HEK293T (cell line): Measurements from ENCODE around the gene KSR2.

Source experiments
- CTCF ChIA-PET: fragments of 350-600 bp; formaldehyde crosslinking; extraction: SDS; loops from one replicate; lab custom pipeline; 2021; ENCODE audit warnings: antibody characterized with exemption, inconsistent platforms; lab: Yijun Ruan, JAX
- POLR2A ChIA-PET: fragments of 350-600 bp; formaldehyde crosslinking; extraction: SDS; loops from one replicate; lab custom pipeline; 2020; ENCODE audit warnings: antibody characterized with exemption, inconsistent platforms; lab: Yijun Ruan, JAX
- DNase-seq: peaks from one replicate; pipeline ENCODE4 v3.0.0; 2012; ENCODE audit warnings: mixed read lengths; ENCODE audit errors: extremely low spot score
- ARNT ChIP-seq: fragments of 450-650 bp; IDR thresholded peaks from 2 replicates; pipeline ENCODE4 v1.6.1; 2017; ENCODE audit warnings: mild to moderate bottlenecking
- BHLHE40 ChIP-seq: fragments of 450-650 bp; IDR thresholded peaks from 2 replicates; pipeline ENCODE4 v1.6.1; 2016; ENCODE audit warnings: mild to moderate bottlenecking, moderate library complexity, borderline replicate concordance
- CTBP1 ChIP-seq: fragments of 450-650 bp; IDR thresholded peaks from 2 replicates; pipeline ENCODE4 v1.6.1; 2016; ENCODE audit warnings: borderline replicate concordance
- ELF4 ChIP-seq: fragments of 450-650 bp; IDR thresholded peaks from 2 replicates; pipeline ENCODE4 v1.6.1; 2017; ENCODE audit warnings: antibody characterized with exemption
- FOXA1 ChIP-seq: fragments of 450-650 bp; IDR thresholded peaks from 2 replicates; pipeline ENCODE4 v1.6.1; 2016; ENCODE audit warnings: mild to moderate bottlenecking
- FOXK2 ChIP-seq: fragments of 450-650 bp; IDR thresholded peaks from 2 replicates; pipeline ENCODE4 v1.6.1; 2016; ENCODE audit warnings: mild to moderate bottlenecking
- FOXM1 ChIP-seq: fragments of 450-650 bp; IDR thresholded peaks from 2 replicates; pipeline ENCODE4 v1.6.1; 2017; ENCODE audit warnings: mild to moderate bottlenecking, borderline replicate concordance
- HDGF ChIP-seq: fragments of 450-650 bp; IDR thresholded peaks from 2 replicates; pipeline ENCODE4 v1.6.1; 2017; ENCODE audit warnings: antibody characterized with exemption, borderline replicate concordance
- L3MBTL2 ChIP-seq: fragments of 450-650 bp; conservative IDR thresholded peaks from 2 replicates; pipeline ENCODE4 v1.6.1; 2016; ENCODE audit warnings: mild to moderate bottlenecking
- LEF1 ChIP-seq: fragments of 450-650 bp; IDR thresholded peaks from 2 replicates; pipeline ENCODE4 v1.6.1; 2017; ENCODE audit warnings: mild to moderate bottlenecking, borderline replicate concordance
- NFRKB ChIP-seq: fragments of 450-650 bp; IDR thresholded peaks from 2 replicates; pipeline ENCODE4 v1.6.1; 2016; ENCODE audit warnings: mild to moderate bottlenecking, moderate library complexity
- SP1 ChIP-seq: fragments of 450-650 bp; IDR thresholded peaks from 2 replicates; pipeline ENCODE4 v1.6.1; 2017
- SUZ12 ChIP-seq: fragments of 450-650 bp; IDR thresholded peaks from 2 replicates; pipeline ENCODE4 v1.6.1; 2016; ENCODE audit warnings: mild to moderate bottlenecking
- TARDBP ChIP-seq: fragments of 450-650 bp; IDR thresholded peaks from 2 replicates; pipeline ENCODE4 v1.6.1; 2016
- ZNF384 ChIP-seq: fragments of 450-650 bp; IDR thresholded peaks from 2 replicates; pipeline ENCODE4 v1.6.1; 2016
- TF ChIP-seq, protein P1 (sequence below): fragments of 450-650 bp; IDR thresholded peaks from 2 replicates; pipeline ENCODE4 v1.6.1; 2016

KSR2 gene

GRCh38 chr12:117790198-117790597 lies 178.6 kb downstream of the KSR2 start:
- TF ChIP-seq ARNT, result no peak
- POLR2A ChIA-PET, result no interaction called here
- no peak for DNase-seq
- CTCF ChIA-PET, result no interaction called here

DNA sequence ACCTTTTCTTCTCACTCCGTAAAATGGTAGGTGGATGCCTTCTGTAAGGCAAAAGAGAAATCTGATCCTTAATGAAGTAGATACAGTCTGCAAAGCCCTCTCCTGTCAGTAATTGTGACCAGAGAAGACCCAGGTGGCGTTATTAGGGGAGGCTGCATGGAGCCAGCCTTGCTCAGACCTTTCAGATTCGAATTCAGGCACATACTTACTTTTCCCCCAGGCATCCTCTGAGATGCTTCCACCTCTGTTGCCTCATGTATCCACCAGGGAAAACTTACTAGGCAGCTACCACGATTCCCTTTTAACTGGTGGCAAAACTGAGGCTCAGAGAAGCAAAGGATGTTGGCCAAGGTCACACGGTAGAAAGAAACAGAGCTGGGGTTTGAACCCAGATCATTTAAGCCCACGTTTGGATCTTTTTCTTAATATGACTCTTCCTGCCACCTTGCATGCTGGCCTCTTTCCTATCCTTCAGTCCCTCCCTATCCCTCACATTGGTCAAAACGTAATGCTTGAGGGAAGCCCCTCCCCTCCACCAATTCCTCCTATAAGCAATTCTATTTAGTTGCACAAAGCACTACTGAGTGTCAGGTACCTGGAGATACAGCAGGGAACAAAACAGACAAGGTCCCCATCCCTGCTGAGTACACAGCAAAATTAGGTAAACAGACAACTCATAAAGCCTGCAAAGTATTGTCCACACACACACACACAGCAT lies 179.4 kb downstream of the KSR2 start:
- POLR2A ChIA-PET, result no interaction called here
- TF ChIP-seq ZNF384 (no peak), FOXA1 (no peak), SP1 (no peak), FOXM1 (no peak), HDGF (no peak), L3MBTL2 (no peak), NFRKB (no peak), ELF4 (no peak), LEF1 (no peak), TARDBP (no peak), FOXK2 (no peak), BHLHE40 (no peak), SUZ12 (no peak), ARNT (no peak), CTBP1 (no peak)
- TF ChIP-seq, protein P1, sequence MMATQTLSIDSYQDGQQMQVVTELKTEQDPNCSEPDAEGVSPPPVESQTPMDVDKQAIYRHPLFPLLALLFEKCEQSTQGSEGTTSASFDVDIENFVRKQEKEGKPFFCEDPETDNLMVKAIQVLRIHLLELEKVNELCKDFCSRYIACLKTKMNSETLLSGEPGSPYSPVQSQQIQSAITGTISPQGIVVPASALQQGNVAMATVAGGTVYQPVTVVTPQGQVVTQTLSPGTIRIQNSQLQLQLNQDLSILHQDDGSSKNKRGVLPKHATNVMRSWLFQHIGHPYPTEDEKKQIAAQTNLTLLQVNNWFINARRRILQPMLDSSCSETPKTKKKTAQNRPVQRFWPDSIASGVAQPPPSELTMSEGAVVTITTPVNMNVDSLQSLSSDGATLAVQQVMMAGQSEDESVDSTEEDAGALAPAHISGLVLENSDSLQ, result no peak
- CTCF ChIA-PET, result no interaction called here
- no peak for DNase-seq

DNA sequence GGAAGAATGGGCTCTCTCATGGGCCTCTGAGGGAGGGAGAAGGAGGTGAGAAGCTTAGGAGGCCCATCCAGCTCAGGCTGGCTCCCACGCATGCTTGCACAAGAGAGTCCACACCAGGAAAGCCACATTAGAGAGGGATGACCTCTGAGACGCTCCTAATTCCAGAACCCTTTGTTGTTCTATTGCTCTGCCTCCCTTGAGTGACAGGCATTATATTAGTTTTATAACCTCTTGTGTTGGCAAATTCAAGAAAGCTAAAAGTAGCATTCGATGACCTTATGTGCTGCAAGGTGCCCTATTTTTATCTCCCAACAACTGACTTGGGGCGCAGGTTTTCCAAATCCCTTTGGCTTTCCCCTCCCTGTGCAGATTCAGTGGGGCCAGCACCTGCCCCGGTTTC lies 190.1 kb downstream of the KSR2 start:
- ChIA-PET CTCF (interaction anchor here (1.2 kb wide), 1 partner anchor 58 kb away, joined by 3 read pairs; no protein-coding TSS in a partner anchor), POLR2A (no interaction called here)
- DNase-seq, result no peak
- TF ChIP-seq HDGF (no peak), ZNF384 (no peak), SUZ12 (no peak), CTBP1 (no peak), L3MBTL2 (no peak), FOXK2 (no peak), ELF4 (no peak), TARDBP (no peak)

- ChIA-PET CTCF (no interaction called here), POLR2A (no interaction called here)
- TF ChIP-seq, protein P1, result no peak
- TF ChIP-seq ZNF384 (no peak), LEF1 (no peak), BHLHE40 (no peak), FOXK2 (no peak), SP1 (no peak)
- no peak for DNase-seq
These were observed 193.6 kb downstream of the KSR2 start for GRCh38 chr12:117774941-117775775.

DNA sequence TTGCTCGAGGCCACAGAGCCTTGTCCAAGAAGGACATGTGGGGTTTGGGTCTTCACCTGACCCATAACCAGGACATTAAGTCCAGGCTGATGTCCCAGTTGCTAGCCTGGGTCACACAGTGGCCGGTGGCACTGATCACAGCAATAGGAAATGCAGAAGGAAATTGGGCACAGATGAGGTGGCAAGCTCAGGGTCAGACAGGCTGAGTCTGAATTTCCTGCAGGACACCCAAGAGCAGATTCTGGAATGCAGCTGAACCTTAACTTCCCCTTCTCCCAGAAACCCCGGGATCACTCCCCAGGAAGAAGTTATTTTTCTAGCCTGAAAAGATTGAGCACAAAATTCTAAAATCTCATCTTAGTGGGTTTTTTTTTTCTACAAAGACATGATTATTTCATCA lies 199.9 kb downstream of the KSR2 start:
- ChIA-PET POLR2A (no interaction called here), CTCF (no interaction called here)

GRCh38 chr12:117766008-117766407 lies 202.8 kb downstream of the KSR2 start:
- TF ChIP-seq NFRKB, result no peak
- no peak for TF ChIP-seq FOXK2
- TF ChIP-seq LEF1, result no peak
- DNase-seq, result no peak
- CTCF ChIA-PET, result no interaction called here
- POLR2A ChIA-PET, result no interaction called here

More for the DNA sequence above, 199.9 kb downstream of the KSR2 start:
- no peak for DNase-seq
- no peak for TF ChIP-seq BHLHE40
- no peak for TF ChIP-seq ARNT
- no peak for TF ChIP-seq TARDBP
- no peak for TF ChIP-seq L3MBTL2
- TF ChIP-seq LEF1, result no peak
- TF ChIP-seq, protein P1, result no peak
- no peak for TF ChIP-seq HDGF
- no peak for TF ChIP-seq FOXK2
- TF ChIP-seq FOXM1, result no peak
- no peak for TF ChIP-seq NFRKB
- no peak for TF ChIP-seq SP1
- TF ChIP-seq ZNF384, result no peak
- TF ChIP-seq FOXA1, result no peak
- TF ChIP-seq SUZ12, result no peak
- no peak for TF ChIP-seq ELF4
- TF ChIP-seq CTBP1, result no peak

DNA sequence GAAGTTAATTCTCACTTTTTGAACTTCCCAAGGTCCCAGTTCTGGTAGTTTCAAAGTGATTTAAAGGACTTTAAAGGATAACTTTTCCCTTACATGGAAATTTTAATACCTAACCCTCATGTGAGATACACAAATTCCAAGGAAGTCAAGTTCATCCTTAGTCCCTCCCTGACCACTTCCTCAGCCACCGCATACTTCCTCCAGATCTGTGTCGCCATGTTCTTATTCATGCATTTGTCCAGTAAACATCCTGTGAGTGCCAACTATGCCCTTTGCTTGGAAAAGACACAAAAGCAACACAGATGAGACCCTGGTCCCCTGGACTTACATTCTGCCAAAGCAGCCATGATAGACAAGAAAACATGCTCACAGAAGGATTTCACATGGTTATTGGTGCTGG lies 206.6 kb downstream of the KSR2 start:
- ChIA-PET POLR2A (no interaction called here), CTCF (no interaction called here)
- DNase-seq, result no peak
- TF ChIP-seq ELF4 (no peak), CTBP1 (no peak), FOXA1 (no peak), SP1 (no peak), FOXM1 (no peak), LEF1 (no peak), ZNF384 (no peak), SUZ12 (no peak)
